Hepatocyte (in vitro differentiated cells): ENCODE data around the gene EIF4H. TPM values are rescaled to one million over a fixed set of nuclear protein-coding genes. Genes with fewer than 3 reads are reported as not detected.
"Not testable (repeated sequence)": the region's sequence is repeated elsewhere in the genome, so short reads cannot be mapped to it uniquely, and the experiment has no call there.

Experiments
- DNase-seq: peaks from one replicate; pipeline ENCODE4 v3.0.0-alpha.2; 2016; ENCODE audit warnings: low spot score
- H2AFZ ChIP-seq: fragments of 200-600 bp; sonication (generic); 2 replicates; pipeline ENCODE4 v1.6.0; 2016; ENCODE audit warnings: antibody characterized with exemption, mild to moderate bottlenecking
- H3K27ac ChIP-seq: fragments of 200-600 bp; sonication (generic); 2 replicates; pipeline ENCODE4 v1.5.1; 2016; ENCODE audit warnings: mild to moderate bottlenecking
- H3K27me3 ChIP-seq: fragments of 200-600 bp; sonication (generic); 2 replicates; pipeline ENCODE4 v1.6.1; 2016
- H3K36me3 ChIP-seq: fragments of 200-600 bp; sonication (generic); replicated peaks from 2 replicates; pipeline ENCODE4 v1.5.1; 2016; ENCODE audit warnings: low read depth; ENCODE audit not compliant: insufficient read depth
- H3K4me1 ChIP-seq: fragments of 200-600 bp; sonication (generic); 2 replicates; pipeline ENCODE4 v1.5.1; 2016; ENCODE audit warnings: mild to moderate bottlenecking, moderate library complexity; ENCODE audit not compliant: insufficient read depth
- H3K4me2 ChIP-seq: fragments of 200-600 bp; sonication (generic); 2 replicates; pipeline ENCODE4 v1.6.0; 2016
- H3K4me3 ChIP-seq: fragments of 200-600 bp; sonication (generic); 2 replicates; pipeline ENCODE4 v1.5.1; 2016; ENCODE audit warnings: mild to moderate bottlenecking
- H3K79me2 ChIP-seq: fragments of 200-600 bp; sonication (generic); 2 replicates; pipeline ENCODE4 v1.6.0; 2017; ENCODE audit warnings: mild to moderate bottlenecking
- H3K9me2 ChIP-seq: fragments of 200-600 bp; sonication (generic); replicated peaks from 2 replicates; pipeline ENCODE4 v1.6.0; 2017; ENCODE audit warnings: mild to moderate bottlenecking; ENCODE audit not compliant: insufficient read depth
- H3K9me3 ChIP-seq: fragments of 200-600 bp; sonication (generic); 2 replicates; pipeline ENCODE4 v1.5.1; 2016; ENCODE audit warnings: low read depth, mild to moderate bottlenecking
- H4K20me1 ChIP-seq: fragments of 200-600 bp; sonication (generic); 2 replicates; pipeline ENCODE4 v1.6.0; 2016; ENCODE audit warnings: mild to moderate bottlenecking; ENCODE audit not compliant: insufficient read depth, poor library complexity, severe bottlenecking
- CTCF ChIP-seq: fragments of 200-600 bp; sonication (generic); IDR thresholded peaks from 2 replicates; pipeline ENCODE4 v1.5.1; 2016; ENCODE audit warnings: antibody characterized with exemption, mild to moderate bottlenecking; ENCODE audit not compliant: poor library complexity
- EZH2 ChIP-seq: fragments of 200-600 bp; sonication (generic); IDR thresholded peaks from 2 replicates; pipeline ENCODE4 v1.6.1; 2016; ENCODE audit warnings: antibody characterized with exemption, mild to moderate bottlenecking, borderline replicate concordance
- EZH2phosphoT487 ChIP-seq: fragments of 200-600 bp; sonication (generic); IDR thresholded peaks from one replicate; pipeline ENCODE4 v1.6.1; 2018; ENCODE audit warnings: antibody characterized with exemption, mild to moderate bottlenecking, low read depth, moderate library complexity; ENCODE audit not compliant: unreplicated experiment, severe bottlenecking
- WGBS: methylation state at CpG from one replicate; pipeline ENCODE4 v1.1.6; 2016; ENCODE audit warnings: low lambda C conversion rate; ENCODE audit errors: missing lambda C conversion rate; 5-methylcytosine and 5-hydroxymethylcytosine counted together
- polyA plus RNA-seq: library from polyadenylated mRNA; unstranded; fragments of >200 nt; fragmentation: Nextera tagmentation; extraction: Ambion mirVana; gene quantifications from 2 replicates; pipeline ENCODE4 v1.2.1, GENCODE V29; 2016
- total RNA-seq: library from RNA; depleted of rRNA; stranded (reverse); fragments of >200 nt; gene quantifications from 2 replicates; pipeline ENCODE4 v1.2.3, GENCODE V29; 2014

The EIF4H gene
- total and polyA plus RNA-seq, 2 experiments from 2014 or later, result 178 to 217 TPM

GRCh38 chr7:74191231-74191630, 17.1 kb downstream of the EIF4H start:
- H3K9me3 ChIP-seq, result no peaks in the 10 kb centered on the region
- no peaks in the 10 kb centered on the region for H3K27me3 ChIP-seq
- H2AFZ ChIP-seq, result no peak overlapping the region
- peaks cover 53% of the 10 kb centered on the region for H4K20me1 ChIP-seq
- no peak overlapping the region for H3K4me3 ChIP-seq
- peaks cover 5% of the 10 kb centered on the region for H3K4me1 ChIP-seq
- 96% methylated on average over 9 of the region's 9 CpGs for WGBS
- no peaks in the 10 kb centered on the region for H3K9me2 ChIP-seq
- H3K79me2 ChIP-seq, result peaks cover 61% of the 10 kb centered on the region
- TF ChIP-seq CTCF (no peak), EZH2 (no peak), EZH2phosphoT487 (no peak)
- peaks cover 6% of the 10 kb centered on the region for H3K36me3 ChIP-seq
- DNase-seq, result no peak
- H3K4me2 ChIP-seq, result no peak overlapping the region
- no peak overlapping the region for H3K27ac ChIP-seq

- H2AFZ ChIP-seq, result no peak overlapping the region
- H3K9me3 ChIP-seq, result no peaks in the 10 kb centered on the region
- H3K4me1 ChIP-seq, result peaks cover under 1% of the 10 kb centered on the region
- TF ChIP-seq CTCF, result no peak
- TF ChIP-seq EZH2phosphoT487, result no peak
- TF ChIP-seq EZH2, result no peak
- peaks cover 6% of the 10 kb centered on the region for H3K36me3 ChIP-seq
- H3K27ac ChIP-seq, result no peak overlapping the region
- H3K4me2 ChIP-seq, result no peak overlapping the region
- 88% methylated on average over 8 of the region's 8 CpGs for WGBS
- H3K9me2 ChIP-seq, result no peaks in the 10 kb centered on the region
- DNase-seq, result no peak
- peaks cover 43% of the 10 kb centered on the region for H3K79me2 ChIP-seq
- H3K4me3 ChIP-seq, result no peak overlapping the region
- peaks cover 35% of the 10 kb centered on the region for H4K20me1 ChIP-seq
- no peaks in the 10 kb centered on the region for H3K27me3 ChIP-seq
Measured at GRCh38 chr7:74193054-74193453, 18.9 kb downstream of the EIF4H start.

GRCh38 chr7:74193913-74194312, 19.8 kb downstream of the EIF4H start:
- 96% methylated on average over 7 of the region's 7 CpGs for WGBS
- Histone ChIP-seq H3K27ac (no peak overlapping the region), H3K36me3 (peaks cover 6% of the 10 kb centered on the region), H3K4me2 (no peak overlapping the region), H2AFZ (no peak overlapping the region), H3K9me3 (no peaks in the 10 kb centered on the region), H3K9me2 (no peaks in the 10 kb centered on the region), H3K4me1 (no peaks in the 10 kb centered on the region), H4K20me1 (peaks cover 26% of the 10 kb centered on the region), H3K79me2 (peaks cover 35% of the 10 kb centered on the region), H3K4me3 (no peak overlapping the region), H3K27me3 (no peaks in the 10 kb centered on the region)
- no peak for DNase-seq
- TF ChIP-seq EZH2, result no peak
- no peak for TF ChIP-seq CTCF
- no peak for TF ChIP-seq EZH2phosphoT487

GRCh38 chr7:74194686-74195085, 20.5 kb downstream of the EIF4H start:
- Histone ChIP-seq H2AFZ (no peak overlapping the region), H3K79me2 (peaks cover 27% of the 10 kb centered on the region), H3K9me2 (no peaks in the 10 kb centered on the region), H3K4me3 (no peak overlapping the region), H3K9me3 (no peaks in the 10 kb centered on the region), H4K20me1 (peaks cover 19% of the 10 kb centered on the region), H3K27ac (no peak overlapping the region), H3K4me2 (no peak overlapping the region), H3K27me3 (no peaks in the 10 kb centered on the region), H3K4me1 (no peaks in the 10 kb centered on the region), H3K36me3 (peaks cover 1% of the 10 kb centered on the region)
- no peak for DNase-seq
- WGBS, result 94% methylated on average over 14 of the region's 14 CpGs
- TF ChIP-seq EZH2, result no peak
- no peak for TF ChIP-seq EZH2phosphoT487
- TF ChIP-seq CTCF, result no peak

- H3K27me3 ChIP-seq, H3K4me2 ChIP-seq, H3K9me3 ChIP-seq, H3K9me2 ChIP-seq, H2AFZ ChIP-seq, H3K27ac ChIP-seq, H3K36me3 ChIP-seq, H3K4me1 ChIP-seq, DNase-seq, H3K4me3 ChIP-seq: not testable (repeated sequence)
- Histone ChIP-seq H3K79me2 (peaks cover 21% of the 10 kb centered on the region), H4K20me1 (peaks cover 13% of the 10 kb centered on the region)
- 97% methylated on average over 20 of the region's 23 CpGs for WGBS
Measured at GRCh38 chr7:74195139-74195860, 21.1 kb downstream of the EIF4H start.
